ENCODE results near the gene RCL1. TPM values are rescaled to one million over a fixed set of nuclear protein-coding genes. Genes with fewer than 3 reads are reported as not detected.

RCL1 gene
- total RNA-seq, 4 donors from 2014 or later: 10.1 to 19.0 (median 11.6) TPM

- no peaks in the 10 kb centered on the region for H3K9me3 ChIP-seq
- H3K4me3 ChIP-seq: no peak overlapping the region
- H3K27ac ChIP-seq: no peak overlapping the region
- no peaks in the 10 kb centered on the region for H3K27me3 ChIP-seq
- ATAC-seq: no peak
- peaks cover 3 to 83% of the 10 kb centered on the region in 2 donors for H3K36me3 ChIP-seq
- WGBS, 2 donors (ENCODE audit: low coverage in 1 of 2): 100% methylated on average over 1 of the region's 2 CpGs; no CpG with 5 or more reads in 1 of the 2 donors
- no peaks in the 10 kb centered on the region for H3K4me1 ChIP-seq
- no peak for TF ChIP-seq POLR2A (IDR thresholded peaks at IDR 0.05)
- TF ChIP-seq CTCF (IDR thresholded peaks at IDR 0.05): no peak
These were observed 63.1 kb downstream of the RCL1 start for GRCh38 chr9:4855841-4856240.

DNA sequence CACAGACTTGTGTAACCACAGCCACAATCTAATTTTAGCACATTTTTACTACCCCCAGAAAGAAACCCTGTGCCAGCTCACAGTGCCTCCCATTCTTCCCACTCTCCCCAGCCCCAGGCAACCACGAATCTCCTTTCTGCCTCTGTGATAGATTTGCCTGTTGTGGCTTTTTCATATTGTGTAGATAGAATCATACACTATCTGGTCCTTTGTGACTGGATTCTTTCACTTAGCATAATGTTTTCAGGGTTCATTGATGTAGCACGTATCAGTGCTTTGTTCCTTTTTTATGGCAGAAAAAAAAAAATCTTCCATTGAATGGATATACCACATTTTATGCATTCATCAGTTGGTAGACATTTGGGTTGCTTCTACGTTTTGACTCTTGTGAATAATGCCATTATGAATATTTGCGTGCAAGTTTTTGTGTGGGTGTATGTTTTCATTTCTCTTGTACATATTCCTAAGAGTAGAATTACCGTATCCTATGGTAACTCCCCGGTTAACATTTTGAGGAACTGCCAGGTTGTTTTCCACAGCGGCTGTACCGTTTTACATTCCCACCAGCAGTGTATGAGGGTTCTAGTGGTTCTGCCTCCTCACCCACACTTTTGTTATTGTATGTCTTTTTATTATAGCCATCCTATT lies 64.5 kb downstream of the RCL1 start:
- Histone ChIP-seq H3K4me3 (no peak overlapping the region), H3K36me3 (peaks cover 3 to 81% of the 10 kb centered on the region in 2 donors), H3K4me1 (no peaks in the 10 kb centered on the region), H3K27me3 (no peaks in the 10 kb centered on the region), H3K9me3 (no peaks in the 10 kb centered on the region), H3K27ac (no peak overlapping the region)
- 63 to 82% methylated on average over 6 to 8 of the region's 8 CpGs for WGBS, 2 donors (ENCODE audit: low coverage in 1 of 2)
- TF ChIP-seq EP300 (IDR thresholded peaks at IDR 0.05): no peak
- TF ChIP-seq POLR2A (IDR thresholded peaks at IDR 0.05): no peak
- TF ChIP-seq CTCF (IDR thresholded peaks at IDR 0.05): no peak
- no peak for TF ChIP-seq POLR2AphosphoS5 (IDR thresholded peaks at IDR 0.05)
- ATAC-seq: no peak

GRCh38 chr9:4859035-4859434 lies 66.3 kb downstream of the RCL1 start:
- Histone ChIP-seq H3K4me1 (peaks cover 0 to 9% (median 0%) of the 10 kb centered on the region in 3 donors), H3K4me3 (no peak overlapping the region), H3K36me3 (peaks cover 3 to 68% of the 10 kb centered on the region in 2 donors), H3K9me3 (no peaks in the 10 kb centered on the region), H3K27me3 (no peaks in the 10 kb centered on the region), H3K27ac (no peak overlapping the region)
- 92 to 93% methylated on average over 3 to 5 of the region's 6 CpGs for WGBS, 2 donors (ENCODE audit: low coverage in 1 of 2)
- no peak for TF ChIP-seq CTCF (IDR thresholded peaks at IDR 0.05)
- TF ChIP-seq POLR2AphosphoS5 (IDR thresholded peaks at IDR 0.05): no peak
- no peak for TF ChIP-seq POLR2A (IDR thresholded peaks at IDR 0.05)
- no peak for TF ChIP-seq EP300 (IDR thresholded peaks at IDR 0.05)
- no peak for ATAC-seq

DNA sequence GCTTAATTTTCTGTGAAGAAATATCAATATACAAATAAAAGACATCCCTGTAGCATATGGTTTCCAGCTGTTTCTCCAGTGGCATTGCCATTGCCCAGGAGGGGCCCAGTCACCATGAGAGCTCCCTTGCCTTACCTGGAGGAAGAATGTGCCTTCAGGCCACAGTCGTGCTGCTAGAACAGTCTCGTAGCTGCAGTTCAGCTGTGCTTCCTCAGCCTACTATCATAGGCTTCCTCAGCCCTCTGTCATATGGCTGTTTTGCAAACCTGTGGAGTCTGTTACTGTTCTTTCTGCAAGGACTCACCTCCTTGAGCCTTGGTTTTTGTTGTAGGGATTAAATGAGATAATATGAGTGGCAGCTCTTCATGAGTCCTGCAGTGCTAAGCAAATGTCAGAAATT lies 67.6 kb downstream of the RCL1 start:
- no peak overlapping the region for H3K4me3 ChIP-seq
- H3K9me3 ChIP-seq: no peaks in the 10 kb centered on the region
- ATAC-seq: no peak
- H3K27me3 ChIP-seq: no peaks in the 10 kb centered on the region
- H3K4me1 ChIP-seq: peaks cover 0 to 9% (median 0%) of the 10 kb centered on the region in 3 donors
- H3K27ac ChIP-seq: no peak overlapping the region
- TF ChIP-seq POLR2AphosphoS5 (IDR thresholded peaks at IDR 0.05): no peak
- no peak for TF ChIP-seq EP300 (IDR thresholded peaks at IDR 0.05)
- no peak for TF ChIP-seq POLR2A (IDR thresholded peaks at IDR 0.05)
- TF ChIP-seq CTCF (IDR thresholded peaks at IDR 0.05): no peak
- H3K36me3 ChIP-seq: peaks cover 3 to 64% of the 10 kb centered on the region in 2 donors
- WGBS, 2 donors (ENCODE audit: low coverage in 1 of 2): 42 to 75% methylated on average over 2 of the region's 2 CpGs

GRCh38 chr9:4861145-4861544 lies 68.4 kb downstream of the RCL1 start:
- Histone ChIP-seq H3K4me3 (no peak overlapping the region), H3K27me3 (no peaks in the 10 kb centered on the region), H3K27ac (no peak overlapping the region), H3K36me3 (peaks cover 3 to 60% of the 10 kb centered on the region in 2 donors), H3K9me3 (no peaks in the 10 kb centered on the region), H3K4me1 (peaks cover 0 to 9% (median 0%) of the 10 kb centered on the region in 3 donors)
- ATAC-seq: no peak
- TF ChIP-seq EP300 (IDR thresholded peaks at IDR 0.05) (no peak), POLR2A (IDR thresholded peaks at IDR 0.05) (no peak)
- 76 to 92% methylated on average over 2 of the region's 2 CpGs for WGBS, 2 donors (ENCODE audit: low coverage in 1 of 2)
